ENCODE results near the gene C1orf115. TPM values are rescaled to one million over a fixed set of nuclear protein-coding genes. Genes with fewer than 3 reads are reported as not detected.

The C1orf115 gene
- 1.5 and 3.1 TPM in 2 replicates for total RNA-seq

GRCh38 chr1:220690140-220691052 lies at the start of gene C1orf115:
C1orf115 (plus strand) TSS chr1:220690363; CDS start chr1:220690403, 40 bp downstream.

GRCh38 chr1:220748089-220748934 lies 58.1 kb downstream of the C1orf115 start, which contains the start of gene MTARC2:
MTARC2 (plus strand) TSS chr1:220748322; CDS start chr1:220748532, 210 bp downstream.

Other genes starting within 250 kb of the C1orf115 start
- gene MARK1, start 162.2 kb upstream of the C1orf115 start, total RNA-seq = 4.1 and 8.3 TPM in 2 replicates
- 2.9 and 5.1 TPM in 2 replicates for gene MTARC2, start 58.0 kb downstream of the C1orf115 start, total RNA-seq
- gene MTARC1, start 96.5 kb downstream of the C1orf115 start, total RNA-seq = 3.1 and 10.7 TPM in 2 replicates
- gene HLX, start 189.1 kb downstream of the C1orf115 start, total RNA-seq = not detected in 2 replicates